K562 (cell line): ENCODE results near the gene ZFYVE19.

Experiments
- SRSF9 ChIP-seq: fragments of 200-400 bp; formaldehyde crosslinking; IDR thresholded peaks from 2 replicates; pipeline ENCODE4 v1.6.1; 2017; ENCODE audit warnings: low read depth, low read length, borderline replicate concordance
- ZSCAN32 ChIP-seq: fragments of 450-650 bp; formaldehyde crosslinking; IDR thresholded peaks from 2 replicates; pipeline ENCODE4 v1.4.0; 2020; ENCODE audit warnings: mild to moderate bottlenecking, moderate library complexity

DNA sequence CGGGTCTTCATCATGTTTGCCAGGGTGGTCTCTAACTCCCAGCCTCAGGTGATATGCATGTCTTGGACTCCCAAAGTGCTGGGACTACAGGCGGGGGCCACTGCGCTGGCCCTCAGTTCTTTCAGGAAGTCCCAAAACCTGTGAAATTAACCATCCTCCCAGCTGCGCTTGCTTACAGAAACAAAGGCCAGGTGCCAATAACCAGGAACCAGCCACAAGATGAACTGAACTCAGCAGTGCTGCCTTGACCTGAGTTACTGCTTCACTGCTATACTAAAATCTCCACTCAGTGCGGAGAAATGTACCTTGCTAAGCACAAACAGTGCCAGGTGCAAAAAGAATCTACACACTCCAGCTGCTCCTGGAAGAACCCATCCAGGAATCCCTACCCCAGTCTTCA lies 46.9 kb upstream of the ZFYVE19 start:
- TF ChIP-seq ZSCAN32 (CRISPR knock-in tag) = no peak
- no peak for TF ChIP-seq SRSF9
